Astrocyte (in vitro differentiated cells and primary cell): ENCODE data around the gene PARD6A. TPM values are rescaled to one million over a fixed set of nuclear protein-coding genes. Genes with fewer than 3 reads are reported as not detected.

ENCODE experiments used
- DNase-seq: peaks from one replicate; pipeline ENCODE4 v3.0.0-alpha.2; 2010; ENCODE audit warnings: low read depth
- FAIRE-seq: peaks from 2 replicates; lab custom pipeline; 2011; peaks lifted over from hg19 to GRCh38; lab: Jason Lieb, UNC
- H2AFZ ChIP-seq: 2 replicates; pipeline ENCODE4 v1.6.0; 2012; ENCODE audit warnings: low read depth, low read length, inconsistent platforms
- H3K27ac ChIP-seq: 2 replicates; pipeline ENCODE4 v1.5.1; 2011; ENCODE audit warnings: low read depth, low read length, inconsistent platforms
- H3K27me3 ChIP-seq: 2 replicates; pipeline ENCODE4 v1.6.0; 2011; ENCODE audit warnings: low read length, inconsistent platforms; ENCODE audit not compliant: insufficient read depth
- H3K36me3 ChIP-seq: 2 replicates; pipeline ENCODE4 v1.5.1; 2011; ENCODE audit warnings: low read length, inconsistent platforms; ENCODE audit not compliant: insufficient read depth
- H3K4me1 ChIP-seq: 2 replicates; pipeline ENCODE4 v1.5.1; 2011; ENCODE audit warnings: low read length, inconsistent platforms; ENCODE audit not compliant: insufficient read depth
- H3K4me2 ChIP-seq: 2 replicates; pipeline ENCODE4 v1.6.0; 2012; ENCODE audit warnings: low read length, inconsistent platforms
- H3K4me3 ChIP-seq: 2 replicates; pipeline ENCODE4 v1.5.1; 2011; ENCODE audit warnings: low read depth, mild to moderate bottlenecking, low read length, inconsistent platforms; ENCODE audit not compliant: insufficient read depth
- H3K79me2 ChIP-seq: 2 replicates; pipeline ENCODE4 v1.6.0; 2012; ENCODE audit warnings: mild to moderate bottlenecking, low read length, inconsistent platforms; ENCODE audit not compliant: insufficient read depth
- H3K9ac ChIP-seq: 2 replicates; pipeline ENCODE4 v1.6.0; 2012; ENCODE audit warnings: mild to moderate bottlenecking, low read length, inconsistent platforms
- H3K9me3 ChIP-seq: 2 replicates; pipeline ENCODE4 v1.5.1; 2012; ENCODE audit warnings: low read depth, mild to moderate bottlenecking, low read length, inconsistent platforms; ENCODE audit not compliant: insufficient read depth
- H4K20me1 ChIP-seq: 2 replicates; pipeline ENCODE4 v1.6.0; 2012; ENCODE audit warnings: low read length, inconsistent platforms; ENCODE audit not compliant: insufficient read depth
- H3K27ac Mint-ChIP-seq: one replicate; pipeline ENCODE4 v1.8.0; 2021; ENCODE audit warnings: mild to moderate bottlenecking, mixed read lengths; ENCODE audit not compliant: unreplicated experiment
- H3K27me3 Mint-ChIP-seq: one replicate; pipeline ENCODE4 v1.8.0; 2021; ENCODE audit warnings: low read depth, mixed read lengths; ENCODE audit not compliant: unreplicated experiment
- H3K36me3 Mint-ChIP-seq: one replicate; pipeline ENCODE4 v1.8.0; 2021; ENCODE audit warnings: low read depth, mixed read lengths; ENCODE audit not compliant: unreplicated experiment
- H3K4me1 Mint-ChIP-seq: one replicate; pipeline ENCODE4 v1.8.0; 2021; ENCODE audit warnings: low read depth, mixed read lengths; ENCODE audit not compliant: unreplicated experiment
- H3K4me3 Mint-ChIP-seq: one replicate; pipeline ENCODE4 v1.8.0; 2021; ENCODE audit warnings: mild to moderate bottlenecking, moderate library complexity, mixed read lengths; ENCODE audit not compliant: unreplicated experiment
- H3K9me3 Mint-ChIP-seq: one replicate; pipeline ENCODE4 v1.8.0; 2021; ENCODE audit warnings: mild to moderate bottlenecking, mixed read lengths; ENCODE audit not compliant: unreplicated experiment
- CTCF ChIP-seq: IDR thresholded peaks from 2 replicates; pipeline ENCODE4 v1.5.1; 2011; ENCODE audit warnings: low read depth, mild to moderate bottlenecking, inconsistent platforms, low read length, moderate library complexity; ENCODE audit not compliant: insufficient read depth
- EZH2 ChIP-seq: IDR thresholded peaks from 2 replicates; pipeline ENCODE4 v1.6.1; 2012; ENCODE audit warnings: mild to moderate bottlenecking, low read length, inconsistent platforms; ENCODE audit not compliant: insufficient read depth
- total RNA-seq: library from RNA; stranded (reverse); gene quantifications from 2 replicates; pipeline ENCODE4 v1.2.1, GENCODE V29; 2021

Gene PARD6A
- total RNA-seq, 1 donor from 2014 or later = 1.4 TPM

- Mint-ChIP-seq H3K4me3 (no peak overlapping the region), H3K27ac (no peak overlapping the region)
These were observed 14.3 kb downstream of the PARD6A start for GRCh38 chr16:67674851-67675578.

GRCh38 chr16:67675579-67675935 is 14.8 kb downstream of the PARD6A start:
- Histone ChIP-seq H3K9me3 (no peaks in the 10 kb centered on the region), H3K27ac (no peak overlapping the region), H3K9ac (no peak overlapping the region), H2AFZ (no peak overlapping the region), H3K79me2 (no peaks in the 10 kb centered on the region), H3K4me3 (no peak overlapping the region), H3K4me1 (peaks cover 7% of the 10 kb centered on the region), H3K27me3 (no peaks in the 10 kb centered on the region), H3K36me3 (no peaks in the 10 kb centered on the region), H4K20me1 (peaks cover 7% of the 10 kb centered on the region), H3K4me2 (no peak overlapping the region)
- TF ChIP-seq CTCF (no peak), EZH2 (no peak)
- no peak for DNase-seq
- Mint-ChIP-seq H3K27me3 (no peaks in the 10 kb centered on the region), H3K36me3 (peaks cover 13% of the 10 kb centered on the region), H3K9me3 (no peaks in the 10 kb centered on the region), H3K27ac (no peak overlapping the region), H3K4me1 (no peaks in the 10 kb centered on the region), H3K4me3 (no peak overlapping the region)
- no peak for FAIRE-seq

More at GRCh38 chr16:67674851-67675578, 14.3 kb downstream of the PARD6A start:
- no peaks in the 10 kb centered on the region for H3K27me3 ChIP-seq
- H4K20me1 ChIP-seq = peaks cover 7% of the 10 kb centered on the region
- H3K4me1 ChIP-seq = peaks cover 7% of the 10 kb centered on the region
- no peak overlapping the region for H3K9ac ChIP-seq
- no peaks in the 10 kb centered on the region for H3K4me1 Mint-ChIP-seq
- no peaks in the 10 kb centered on the region for H3K27me3 Mint-ChIP-seq
- DNase-seq (no peak), FAIRE-seq (no peak)
- H3K79me2 ChIP-seq = no peaks in the 10 kb centered on the region
- H3K4me2 ChIP-seq = no peak overlapping the region
- no peaks in the 10 kb centered on the region for H3K9me3 Mint-ChIP-seq
- TF ChIP-seq EZH2 (no peak), CTCF (no peak)
- H3K36me3 Mint-ChIP-seq = peaks cover 9% of the 10 kb centered on the region
- H3K4me3 ChIP-seq = no peak overlapping the region
- no peaks in the 10 kb centered on the region for H3K36me3 ChIP-seq
- H3K27ac ChIP-seq = no peak overlapping the region
- H2AFZ ChIP-seq = no peak overlapping the region
- no peaks in the 10 kb centered on the region for H3K9me3 ChIP-seq

GRCh38 chr16:67675999-67676398 is 15.2 kb downstream of the PARD6A start:
- DNase-seq (no peak), FAIRE-seq (no peak)
- no peak overlapping the region for H2AFZ ChIP-seq
- H3K4me3 ChIP-seq = no peak overlapping the region
- H3K9ac ChIP-seq = no peak overlapping the region
- Mint-ChIP-seq H3K27me3 (no peaks in the 10 kb centered on the region), H3K36me3 (peaks cover 13% of the 10 kb centered on the region), H3K4me3 (no peak overlapping the region), H3K9me3 (no peaks in the 10 kb centered on the region), H3K4me1 (no peaks in the 10 kb centered on the region), H3K27ac (no peak overlapping the region)
- H3K79me2 ChIP-seq = no peaks in the 10 kb centered on the region
- H3K36me3 ChIP-seq = no peaks in the 10 kb centered on the region
- H3K4me1 ChIP-seq = peaks cover 7% of the 10 kb centered on the region
- H4K20me1 ChIP-seq = peaks cover 7% of the 10 kb centered on the region
- H3K27ac ChIP-seq = no peak overlapping the region
- TF ChIP-seq EZH2 (no peak), CTCF (no peak)
- H3K9me3 ChIP-seq = no peaks in the 10 kb centered on the region
- H3K4me2 ChIP-seq = no peak overlapping the region
- no peaks in the 10 kb centered on the region for H3K27me3 ChIP-seq
